Stimulated activated CD4-positive, alpha-beta T cell treated with anti-CD3 and anti-CD28 coated beads, Interleukin-15, amount 100 ng/mL, for 1 hour (primary cell): ENCODE data around the gene ZNF579.
"Not testable (repeated sequence)": the region's sequence is repeated elsewhere in the genome, so short reads cannot be mapped to it uniquely, and the experiment has no call there.

Experiments
- DNase-seq, 2 donors: peaks; one replicate each; pipeline ENCODE4 v3.0.0-alpha.2; 2020; ENCODE audit warnings: low read depth in 1 of 2, low spot score in 1 of 2

ZNF579 gene

DNA sequence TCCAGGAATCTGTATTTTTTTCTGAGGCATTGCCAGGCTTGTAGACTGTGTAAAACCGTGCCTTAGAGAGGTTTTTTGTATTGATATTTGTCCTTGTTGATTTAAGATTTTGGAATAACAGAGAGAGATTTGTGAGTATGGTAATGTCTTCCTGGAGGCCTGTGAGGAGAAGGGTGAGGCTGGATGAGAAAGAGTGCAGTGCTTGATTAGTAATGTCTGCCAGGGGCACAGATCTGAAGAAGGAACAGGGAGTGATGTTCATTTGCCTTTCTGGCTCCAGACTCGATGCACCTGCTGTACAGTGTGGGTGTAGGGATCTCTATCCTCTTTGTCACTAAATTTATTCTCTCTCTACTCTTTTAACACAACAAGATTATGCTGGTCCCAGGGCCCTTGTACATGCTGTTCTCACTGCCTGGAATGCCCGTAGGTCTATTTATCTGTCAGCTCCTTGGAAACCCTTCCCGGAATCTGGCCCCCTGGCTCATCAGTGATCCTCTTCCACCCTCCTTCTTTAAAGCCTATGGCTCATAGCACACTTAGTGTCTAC, 14.4 kb upstream of the ZNF579 start:
- no peak for DNase-seq

GRCh38 chr19:55593096-55593772, 12.6 kb upstream of the ZNF579 start:
- no peak for DNase-seq

- DNase-seq, result no peak
These were observed 11.9 kb upstream of the ZNF579 start for GRCh38 chr19:55592391-55593090.

DNA sequence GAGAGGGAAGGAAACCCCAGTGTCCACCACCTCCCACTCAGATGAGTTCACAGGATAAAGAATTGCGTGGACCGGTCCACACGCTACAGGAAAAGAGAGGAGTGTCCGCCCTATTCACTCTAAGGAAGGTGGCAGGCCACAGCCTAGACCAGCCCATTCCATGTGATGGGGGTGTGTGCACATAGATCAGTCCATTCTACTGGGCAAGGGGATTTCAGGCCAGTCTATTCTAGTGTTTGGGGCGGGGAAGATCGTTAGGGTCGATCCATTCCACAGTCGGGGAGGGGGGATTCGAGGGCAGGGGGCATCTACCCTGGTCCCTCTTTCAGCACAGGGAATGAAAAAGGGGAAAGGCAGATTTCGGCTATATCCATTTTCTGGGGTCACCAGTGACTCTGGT, 10.9 kb upstream of the ZNF579 start:
- no peak for DNase-seq

DNA sequence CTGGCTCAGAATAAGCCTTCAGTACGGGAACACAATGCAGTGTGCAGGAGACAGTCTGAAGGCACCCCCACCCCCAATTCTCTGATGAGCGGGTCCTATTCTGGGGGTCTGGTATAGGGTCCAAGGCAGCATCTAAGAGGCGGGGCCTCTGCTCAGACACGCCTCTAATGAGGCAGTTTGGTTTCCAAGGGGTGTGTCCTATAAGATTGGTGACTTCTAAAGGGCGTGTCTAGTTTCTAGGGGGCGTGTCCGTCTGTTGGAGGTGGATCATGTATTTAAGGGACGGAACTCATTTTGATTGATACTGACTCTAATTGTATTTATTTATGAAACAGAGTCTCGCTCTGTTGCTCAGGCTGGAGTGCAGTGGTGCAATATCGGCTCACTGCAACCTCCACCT, 10.0 kb upstream of the ZNF579 start:
- no peak for DNase-seq

DNA sequence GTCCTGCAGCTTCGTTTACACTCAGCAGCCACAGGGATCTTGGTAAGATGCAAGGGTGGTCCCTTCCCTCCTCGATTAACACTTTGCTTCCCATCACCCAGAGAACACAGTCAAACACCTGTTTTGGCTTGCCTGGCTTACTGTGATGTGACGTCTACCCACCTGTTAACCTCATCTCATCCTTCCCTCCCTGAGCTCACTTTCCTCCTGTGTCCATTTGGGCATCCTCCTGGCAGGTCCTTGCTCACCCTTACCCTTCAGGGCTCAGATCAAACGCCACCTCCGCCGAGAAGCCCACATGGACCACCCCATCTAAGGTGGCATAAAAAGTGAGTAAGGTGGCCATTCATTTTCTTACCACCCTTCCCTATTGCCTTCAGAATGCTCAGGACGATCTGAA, 9.5 kb upstream of the ZNF579 start:
- no peak for DNase-seq

GRCh38 chr19:55588738-55589137, 8.1 kb upstream of the ZNF579 start:
- DNase-seq, result no peak

GRCh38 chr19:55586976-55587668, 6.5 kb upstream of the ZNF579 start:
- peak; percentile 81 to 90 for DNase-seq

- DNase-seq, result peak in 1 of 2 donors; percentile 53
These were observed 5.2 kb upstream of the ZNF579 start for GRCh38 chr19:55585658-55586339.

DNA sequence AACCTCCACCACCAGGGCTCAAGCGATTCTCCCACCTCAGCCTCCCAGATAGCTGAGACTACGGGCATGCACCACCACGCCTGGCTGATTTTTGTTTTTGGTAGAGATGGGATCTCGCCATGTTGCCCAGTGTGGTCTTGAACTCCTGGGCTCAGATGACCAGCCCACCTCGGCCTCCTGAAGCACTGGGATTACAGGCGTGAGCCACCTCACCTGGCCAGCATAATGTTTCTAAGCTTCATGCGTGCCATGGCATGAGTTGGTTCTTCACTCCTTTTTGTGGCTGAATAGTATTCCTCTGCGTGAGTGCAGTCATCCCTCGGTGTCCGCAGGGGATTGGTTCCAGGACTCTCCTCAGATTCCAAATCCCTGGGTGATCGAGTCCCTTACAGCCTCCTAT, 4.2 kb upstream of the ZNF579 start:
- DNase-seq, result no peak

GRCh38 chr19:55583897-55584296, 3.2 kb upstream of the ZNF579 start:
- not testable (repeated sequence) for DNase-seq

DNA sequence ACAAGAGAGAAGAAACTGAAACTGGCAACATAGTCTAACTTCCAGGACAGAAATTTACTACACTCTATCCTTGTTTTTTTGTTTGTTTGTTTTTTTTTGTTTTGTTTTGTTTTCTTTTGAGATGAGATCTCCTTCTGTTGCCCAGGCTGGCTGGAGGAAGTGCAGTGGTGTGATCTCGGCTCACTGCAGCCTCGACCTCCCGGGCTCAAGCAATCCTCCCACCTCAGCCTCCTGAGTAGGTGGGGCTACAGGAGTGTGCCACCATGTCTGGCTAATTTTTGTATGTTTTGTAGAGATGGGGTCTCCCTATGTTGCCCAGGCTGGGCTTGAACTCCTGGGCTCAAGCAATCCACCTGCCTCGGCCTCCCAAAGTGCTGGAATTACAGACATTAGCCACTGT, 1.6 kb upstream of the ZNF579 start:
- not testable (repeated sequence) for DNase-seq

- no peak for DNase-seq
These were observed 1.2 kb upstream of the ZNF579 start for GRCh38 chr19:55581823-55582223.

DNA sequence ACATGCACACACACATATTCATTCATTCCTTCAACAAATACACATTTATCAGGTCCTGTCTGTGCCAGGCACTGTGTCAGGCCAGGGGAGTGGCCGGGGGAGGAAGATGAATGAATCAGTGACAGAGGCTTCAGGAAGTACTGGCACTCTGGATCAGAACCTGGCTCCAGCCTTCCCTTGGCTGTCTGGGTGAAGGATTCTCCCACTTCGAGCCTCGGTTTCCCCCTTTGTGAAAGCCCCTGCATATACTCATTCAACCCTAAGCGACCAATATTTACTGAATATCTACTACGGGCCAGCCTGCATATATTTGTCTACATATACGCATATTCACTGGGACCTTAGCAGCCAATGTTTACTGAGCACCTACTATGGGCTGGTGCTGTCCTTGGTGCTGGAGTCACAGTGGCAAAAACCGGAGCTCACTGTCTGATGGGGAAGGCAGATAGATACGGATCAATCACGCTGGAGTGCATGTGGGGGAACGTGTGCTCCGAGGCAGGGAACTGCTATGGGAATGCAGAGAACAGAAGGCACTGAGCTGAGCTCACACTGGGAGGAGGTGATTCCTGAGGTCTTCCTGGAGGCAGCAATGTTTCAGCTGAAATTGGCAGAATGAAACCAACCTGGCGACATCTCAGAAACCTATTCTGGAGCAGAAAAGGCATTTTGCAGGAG, 636 bp upstream of the ZNF579 start:
- DNase-seq, result no peak

- DNase-seq, result no peak
These were observed 654 bp downstream of the ZNF579 start for GRCh38 chr19:55579766-55580621.

DNA sequence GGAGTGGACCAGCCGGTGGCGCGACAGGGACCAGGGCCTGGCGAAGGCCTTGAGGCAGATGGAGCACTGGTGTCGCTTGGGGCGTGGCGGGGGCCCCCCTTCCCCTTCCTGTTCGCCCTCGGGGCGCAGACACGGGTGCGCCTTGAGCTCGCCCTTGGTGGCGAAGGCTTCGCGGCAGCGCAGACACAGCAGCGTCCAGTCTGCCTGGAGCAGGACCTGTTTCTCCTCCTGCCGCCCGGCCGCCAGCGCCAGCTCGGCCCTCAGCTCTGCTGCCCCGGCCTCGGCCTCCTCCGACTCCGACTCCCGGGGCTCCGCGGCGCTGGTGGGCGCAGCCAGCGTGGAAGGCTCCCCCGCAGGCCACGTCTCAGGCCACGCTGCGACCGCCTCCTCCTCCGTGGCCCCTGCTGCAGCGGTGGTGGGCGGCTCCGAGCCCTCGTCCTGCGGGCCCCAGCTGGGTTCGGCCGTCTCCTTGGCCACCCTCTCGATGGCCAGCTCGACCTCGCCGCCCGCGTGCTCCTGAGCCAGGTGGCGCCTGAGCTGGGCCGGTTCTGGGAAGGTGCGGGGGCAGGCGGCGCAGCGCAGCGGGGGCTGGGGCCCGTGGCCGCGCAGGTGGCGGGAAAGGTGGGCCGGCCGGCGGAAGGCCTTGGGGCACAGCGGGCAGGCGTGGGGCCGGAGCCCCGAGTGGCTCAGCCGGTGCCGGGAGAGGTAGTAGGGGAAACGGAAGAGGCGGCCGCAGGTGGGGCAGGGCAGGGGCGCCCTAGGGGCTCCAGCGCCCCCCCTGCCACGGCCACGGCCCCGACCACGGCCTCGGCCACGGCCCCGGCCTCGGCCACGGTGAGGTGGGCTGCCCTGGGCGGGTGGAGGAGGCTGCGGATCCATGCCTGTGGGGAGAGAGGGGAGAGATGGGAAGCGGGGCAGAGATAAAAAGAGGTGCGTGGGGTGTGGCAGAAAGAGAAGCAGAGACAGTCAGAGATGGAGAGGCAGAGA, 1.6 kb downstream of the ZNF579 start:
- DNase-seq, result no peak

DNA sequence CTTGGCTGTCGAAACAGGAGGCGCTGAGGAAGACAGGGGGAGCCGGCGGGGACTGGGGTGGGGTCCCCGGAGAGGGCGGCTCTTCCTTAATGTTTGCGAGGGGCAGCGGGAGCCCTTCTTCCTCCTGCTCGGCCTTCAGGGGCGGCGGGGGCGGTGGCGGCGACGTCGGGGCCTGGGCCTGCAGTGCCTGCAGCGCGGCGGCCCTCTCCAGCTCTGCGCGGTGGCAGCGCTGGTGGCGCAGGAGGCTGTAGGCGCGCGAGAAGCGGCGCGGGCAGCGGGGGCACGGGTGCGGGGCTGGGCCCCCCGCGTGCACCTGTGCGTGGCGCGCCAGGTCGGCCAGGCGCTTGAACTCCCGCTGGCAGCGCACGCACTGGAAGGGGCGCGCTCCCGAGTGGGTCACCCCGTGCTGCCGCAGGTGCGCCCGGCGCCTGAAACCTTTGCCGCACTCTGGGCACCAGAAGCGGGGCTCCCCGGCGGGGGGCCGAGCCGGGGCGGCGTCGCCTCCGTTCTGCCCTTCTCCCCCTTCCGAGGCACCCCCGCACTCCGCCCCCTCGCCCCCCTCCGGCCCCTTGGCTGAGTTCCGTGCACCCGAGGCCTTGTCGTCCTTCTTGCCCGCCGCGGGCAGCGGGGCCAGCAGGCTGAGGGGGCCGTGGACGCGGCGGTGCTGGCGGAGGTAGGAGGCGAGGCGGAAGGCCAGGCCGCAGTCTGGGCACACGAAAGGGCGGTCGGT, 2.5 kb downstream of the ZNF579 start:
- no peak for DNase-seq

GRCh38 chr19:55576746-55577145, 3.9 kb downstream of the ZNF579 start:
- no peak for DNase-seq
